HCEC 1CT (cell line): Measurements from ENCODE around the gene COQ8A.
"Not testable (repeated sequence)": the region's sequence is repeated elsewhere in the genome, so short reads cannot be mapped to it uniquely, and the experiment has no call there.

Experiments
- DNase-seq: peaks from one replicate; pipeline ENCODE4 v3.0.0-alpha.2; 2017

The COQ8A gene

DNA sequence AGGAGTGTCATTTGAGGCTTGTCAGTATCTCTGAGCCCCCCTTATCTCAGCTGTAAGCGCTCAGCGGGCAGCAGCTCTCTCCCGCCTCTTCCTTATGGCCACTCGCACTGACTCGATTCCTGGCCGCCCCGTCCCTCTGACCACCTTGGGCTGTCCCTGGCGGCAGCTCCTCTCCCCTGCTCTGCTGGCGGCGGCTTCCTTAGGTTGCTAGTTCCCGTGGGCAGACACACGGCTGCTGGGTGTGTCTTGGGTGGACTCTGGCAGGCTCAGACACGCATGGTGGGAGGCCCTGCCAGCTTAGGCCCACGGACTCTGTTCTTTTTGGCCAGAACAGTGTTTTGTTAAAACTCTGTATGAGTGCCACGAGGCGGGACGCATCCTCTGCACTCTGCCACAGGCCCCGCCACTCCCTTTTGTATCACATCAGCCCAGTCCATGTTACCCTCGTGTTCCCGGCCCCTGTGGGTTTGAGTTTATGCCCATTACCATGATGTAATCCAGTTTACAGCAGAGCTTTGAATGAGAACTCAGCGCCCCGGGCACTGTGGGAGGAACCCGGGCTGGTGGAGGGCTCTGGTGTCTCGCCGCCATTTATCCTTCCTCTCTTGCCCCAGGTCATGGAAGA is 45.9 kb downstream of the COQ8A start:
- no peak for DNase-seq

DNA sequence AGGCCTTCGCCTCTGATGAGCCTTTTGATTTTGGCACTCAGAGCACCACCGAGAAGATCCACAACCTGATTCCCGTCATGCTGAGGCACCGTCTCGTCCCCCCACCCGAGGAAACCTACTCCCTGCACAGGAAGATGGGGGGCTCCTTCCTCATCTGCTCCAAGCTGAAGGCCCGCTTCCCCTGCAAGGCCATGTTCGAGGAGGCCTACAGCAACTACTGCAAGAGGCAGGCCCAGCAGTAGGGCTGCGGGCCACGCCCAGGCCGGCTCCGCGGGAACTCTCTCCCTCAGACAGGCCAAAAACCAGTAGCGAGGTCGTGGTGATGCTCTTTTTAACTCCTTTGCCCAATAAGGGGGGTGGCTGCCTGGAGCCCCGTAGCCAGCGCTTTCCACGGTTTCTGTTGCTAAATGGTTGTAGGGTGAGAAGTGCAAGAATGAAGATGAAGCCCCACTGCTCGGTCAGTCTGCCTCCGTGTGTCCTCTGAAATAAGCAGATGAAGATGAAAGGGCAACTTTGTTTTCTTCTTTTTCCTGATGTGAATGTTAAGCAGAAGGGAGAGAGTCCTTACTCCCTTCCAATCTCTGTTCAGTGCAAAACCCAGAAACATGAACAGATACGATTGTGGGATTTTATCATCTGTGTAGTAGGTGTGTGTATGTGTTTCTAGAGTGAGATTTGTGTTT is 46.5 kb downstream of the COQ8A start:
- DNase-seq = no peak

DNA sequence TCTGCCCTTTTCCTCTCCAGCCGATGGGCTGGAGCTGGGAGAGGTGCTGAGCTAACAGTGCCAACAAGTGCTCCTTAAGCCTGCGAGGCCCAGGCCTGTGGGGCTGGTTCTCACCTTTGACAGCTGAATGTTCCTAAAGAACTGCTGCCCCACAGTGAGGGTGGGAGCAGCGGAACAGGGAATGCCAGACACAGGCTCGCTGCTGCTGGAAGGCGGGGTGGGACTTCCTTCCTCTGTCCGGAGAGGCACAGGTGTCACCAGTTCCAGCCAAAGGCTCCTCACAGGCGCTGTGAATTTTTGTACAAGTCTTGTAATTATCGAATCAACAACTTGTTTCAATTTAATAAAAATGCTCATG is 47.1 kb downstream of the COQ8A start:
- no peak for DNase-seq

DNA sequence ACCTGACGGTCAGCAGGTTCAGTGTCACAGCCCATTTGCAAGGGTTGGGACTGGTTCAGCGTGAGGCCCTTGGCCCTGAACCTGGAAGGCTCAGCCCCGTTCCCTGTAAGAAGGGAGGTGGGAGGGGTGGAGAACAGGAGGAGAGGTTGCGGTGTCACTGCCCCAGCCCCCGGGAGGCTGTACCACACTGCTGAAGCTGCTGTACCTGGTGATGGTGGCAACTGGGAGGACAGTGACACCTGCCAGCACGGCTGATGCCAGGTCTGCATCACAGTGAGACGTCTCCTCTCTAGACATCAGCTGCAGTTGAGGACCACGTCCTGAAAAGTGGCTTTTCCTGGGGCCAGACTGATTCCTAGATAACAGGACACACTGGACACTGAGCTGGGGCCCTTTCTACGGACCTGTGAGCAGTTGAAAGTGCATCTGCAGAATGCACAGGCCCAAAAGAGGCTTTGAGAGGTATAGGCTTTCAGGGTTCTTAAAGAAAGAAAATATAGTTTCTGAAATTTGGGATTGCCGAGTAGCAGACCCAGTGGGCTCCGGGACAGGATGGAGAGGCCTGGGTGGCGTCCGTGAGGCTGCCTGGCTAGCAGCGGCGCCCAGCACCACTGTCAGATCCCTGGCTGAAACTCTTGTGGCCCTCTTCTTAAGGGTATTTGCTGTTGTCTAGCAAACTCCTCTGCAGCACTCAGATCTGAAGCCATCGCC is 47.7 kb downstream of the COQ8A start:
- DNase-seq = no peak

DNA sequence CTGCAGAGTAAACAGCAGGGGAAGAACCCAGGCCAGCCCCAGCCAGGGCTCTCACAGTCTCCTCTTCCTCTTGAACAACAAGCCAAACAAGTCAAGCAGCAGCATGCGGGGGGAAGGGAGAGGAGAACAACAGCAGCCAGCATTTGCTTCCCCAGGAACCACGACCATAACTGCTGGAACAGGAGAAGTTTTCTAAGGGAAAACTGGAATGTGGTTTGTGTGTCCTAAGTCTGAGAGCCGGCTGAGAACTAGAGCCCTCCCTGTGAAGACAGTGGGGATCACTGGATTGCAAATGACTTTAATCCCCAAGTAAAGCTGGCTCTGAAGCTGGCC is 48.2 kb downstream of the COQ8A start:
- no peak for DNase-seq

DNA sequence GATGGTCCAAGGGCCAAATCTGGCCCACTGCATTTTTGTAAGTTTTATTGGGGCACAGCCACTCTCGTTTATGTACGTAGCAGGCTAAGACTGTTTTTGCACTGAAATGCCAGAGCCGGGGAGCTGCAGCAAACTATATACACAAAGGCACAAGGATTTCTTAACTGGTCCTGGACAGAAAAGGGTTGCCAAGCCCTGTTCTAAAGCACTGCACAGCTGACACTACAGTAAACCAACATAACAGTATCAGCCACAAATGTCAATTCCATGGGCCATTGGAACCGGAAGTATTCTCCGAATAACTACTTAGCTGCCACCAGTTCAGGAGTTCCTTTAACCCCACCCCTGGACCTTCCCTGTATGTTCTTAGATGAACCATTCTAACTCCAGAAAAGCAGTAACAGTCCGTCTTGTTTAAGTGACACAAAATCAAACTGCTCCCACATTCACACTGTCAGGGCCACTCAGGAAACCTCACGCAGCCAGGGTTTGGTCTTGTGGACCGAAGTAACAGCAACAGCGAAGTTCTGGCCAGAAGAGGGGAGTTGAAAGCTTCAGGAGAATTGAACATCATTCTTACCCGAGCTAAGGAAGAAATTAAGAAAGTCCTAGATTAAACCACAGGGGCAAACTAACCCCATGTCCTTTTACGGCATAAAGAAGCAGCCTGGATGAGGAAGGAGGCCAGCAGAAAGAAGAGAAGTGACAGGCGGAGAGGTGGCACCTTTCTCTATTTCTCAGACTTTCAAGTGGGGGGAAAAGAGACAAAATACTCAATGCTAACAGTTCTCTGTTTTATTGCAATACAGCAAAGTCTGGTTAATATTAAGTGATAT is 49.2 kb downstream of the COQ8A start:
- DNase-seq = no peak

DNA sequence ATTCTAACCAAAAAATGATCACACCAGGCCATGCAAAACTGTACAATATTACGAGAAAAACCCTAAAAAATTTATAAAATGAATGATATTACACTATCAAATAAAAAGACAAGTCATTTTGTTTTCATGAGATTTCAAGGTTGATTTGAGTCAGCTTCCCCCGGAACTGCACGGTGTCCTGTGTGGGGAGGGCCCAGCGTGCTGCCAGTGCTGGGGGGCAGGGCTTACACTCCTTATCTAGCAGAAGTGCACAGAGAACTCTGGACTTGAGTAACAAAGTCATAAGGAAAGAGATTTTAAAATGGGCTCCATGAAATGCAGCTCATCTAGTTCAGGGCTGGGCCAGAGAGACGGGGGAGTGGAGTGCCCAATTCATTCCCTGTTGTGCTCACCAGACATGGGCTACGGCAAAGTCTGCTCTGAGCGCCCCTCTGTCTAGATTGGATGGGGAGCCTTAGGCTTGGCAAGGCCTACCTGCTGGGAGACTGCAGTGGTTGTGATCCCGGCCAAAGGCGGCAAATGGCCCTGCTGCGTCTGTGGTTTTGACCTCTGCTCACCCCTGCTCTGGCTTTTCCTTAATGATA is 50.1 kb downstream of the COQ8A start:
- DNase-seq = no peak

DNA sequence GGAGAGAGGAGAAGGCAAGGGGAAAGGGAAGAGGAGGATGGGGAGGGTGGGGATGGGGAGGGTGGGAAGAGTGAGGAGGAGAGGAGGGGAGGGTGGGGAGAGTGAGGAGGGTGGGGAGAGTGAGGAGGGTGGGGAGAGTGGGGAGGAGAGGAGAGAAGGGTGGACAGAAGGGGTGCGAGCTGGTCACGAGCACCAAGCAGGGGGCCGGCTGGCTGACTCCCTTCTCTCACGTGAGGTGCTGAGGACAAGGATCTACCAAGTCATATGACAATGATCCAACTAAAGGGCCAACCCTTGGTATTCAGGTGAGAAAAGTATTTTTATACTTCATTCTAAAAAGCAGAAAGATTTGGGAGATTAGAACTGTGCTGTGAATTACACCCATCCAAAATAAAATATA is 51.8 kb downstream of the COQ8A start:
- no peak for DNase-seq

DNA sequence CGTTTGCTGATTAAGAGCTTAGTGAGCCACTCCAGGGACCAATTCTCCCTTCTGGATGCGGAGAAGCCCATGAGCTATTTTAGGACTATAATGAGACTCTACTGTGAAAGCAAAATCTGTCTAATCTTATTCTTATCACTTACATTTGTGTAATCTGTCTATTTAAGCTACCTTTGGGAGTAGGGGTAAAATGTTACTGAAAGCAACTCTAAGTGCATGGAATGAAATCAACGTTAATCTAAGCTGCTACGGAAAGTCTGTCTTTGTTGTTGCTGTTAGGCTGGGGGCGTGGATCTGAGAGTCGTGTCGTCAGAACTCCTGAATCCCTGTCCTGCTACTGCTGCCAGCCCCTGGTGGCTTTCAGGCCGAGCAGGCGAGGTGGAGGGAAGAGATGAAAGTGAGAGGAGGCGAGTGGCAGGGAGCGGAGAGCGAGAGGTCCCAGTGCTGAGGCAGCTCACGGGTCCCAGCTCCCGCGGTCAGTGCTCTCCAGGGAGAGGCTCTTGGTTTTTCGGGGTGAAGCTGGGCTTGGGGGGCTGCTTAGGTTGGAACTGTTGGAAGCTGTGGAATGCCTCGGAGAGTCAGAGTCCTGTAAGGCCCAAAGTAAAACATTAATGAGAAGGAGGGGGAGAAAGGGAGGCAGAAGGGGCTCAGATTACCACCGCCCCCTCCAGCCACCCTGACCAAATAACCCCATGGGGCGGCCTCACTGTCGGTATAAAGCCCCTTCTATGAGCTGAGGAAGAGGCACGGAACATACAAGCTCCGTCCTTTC is 53.9 kb downstream of the COQ8A start:
- DNase-seq = no peak

DNA sequence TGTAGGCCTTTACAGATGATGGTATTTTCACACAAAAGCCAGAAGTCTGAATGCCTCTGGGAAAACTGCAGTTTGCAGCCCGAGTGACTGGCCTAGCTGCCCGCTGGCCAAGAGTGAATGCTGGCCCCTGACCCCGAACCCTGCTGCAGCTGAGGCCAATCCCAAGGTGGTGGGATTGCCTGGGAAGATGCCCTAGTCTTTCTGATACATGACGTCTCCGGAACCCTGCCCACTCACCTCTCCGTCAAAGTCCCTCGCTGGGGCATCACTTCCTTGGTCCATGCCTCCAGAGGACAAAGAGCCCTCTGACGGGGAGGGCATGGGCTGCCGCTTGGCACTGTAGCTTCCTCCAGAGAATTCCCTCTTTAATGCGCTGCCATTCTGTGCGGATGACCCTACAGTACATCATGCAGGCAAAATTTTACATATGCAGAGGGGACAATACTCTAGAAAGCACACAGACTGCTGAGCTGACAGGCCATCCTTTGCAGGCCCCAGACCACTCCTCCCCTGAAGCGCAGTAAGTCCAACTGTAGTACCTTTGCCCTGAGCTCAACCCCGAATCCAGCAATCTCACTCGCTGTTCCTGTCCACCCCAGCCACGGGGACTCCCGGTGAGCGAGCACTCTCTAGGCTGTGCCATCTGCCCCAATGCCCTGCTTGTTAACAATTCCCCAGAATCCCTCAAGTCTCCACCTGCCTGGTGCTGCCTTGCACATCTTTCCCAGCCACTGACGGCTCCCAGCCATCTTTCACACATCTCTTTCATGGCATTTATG is 54.7 kb downstream of the COQ8A start:
- DNase-seq = no peak

DNA sequence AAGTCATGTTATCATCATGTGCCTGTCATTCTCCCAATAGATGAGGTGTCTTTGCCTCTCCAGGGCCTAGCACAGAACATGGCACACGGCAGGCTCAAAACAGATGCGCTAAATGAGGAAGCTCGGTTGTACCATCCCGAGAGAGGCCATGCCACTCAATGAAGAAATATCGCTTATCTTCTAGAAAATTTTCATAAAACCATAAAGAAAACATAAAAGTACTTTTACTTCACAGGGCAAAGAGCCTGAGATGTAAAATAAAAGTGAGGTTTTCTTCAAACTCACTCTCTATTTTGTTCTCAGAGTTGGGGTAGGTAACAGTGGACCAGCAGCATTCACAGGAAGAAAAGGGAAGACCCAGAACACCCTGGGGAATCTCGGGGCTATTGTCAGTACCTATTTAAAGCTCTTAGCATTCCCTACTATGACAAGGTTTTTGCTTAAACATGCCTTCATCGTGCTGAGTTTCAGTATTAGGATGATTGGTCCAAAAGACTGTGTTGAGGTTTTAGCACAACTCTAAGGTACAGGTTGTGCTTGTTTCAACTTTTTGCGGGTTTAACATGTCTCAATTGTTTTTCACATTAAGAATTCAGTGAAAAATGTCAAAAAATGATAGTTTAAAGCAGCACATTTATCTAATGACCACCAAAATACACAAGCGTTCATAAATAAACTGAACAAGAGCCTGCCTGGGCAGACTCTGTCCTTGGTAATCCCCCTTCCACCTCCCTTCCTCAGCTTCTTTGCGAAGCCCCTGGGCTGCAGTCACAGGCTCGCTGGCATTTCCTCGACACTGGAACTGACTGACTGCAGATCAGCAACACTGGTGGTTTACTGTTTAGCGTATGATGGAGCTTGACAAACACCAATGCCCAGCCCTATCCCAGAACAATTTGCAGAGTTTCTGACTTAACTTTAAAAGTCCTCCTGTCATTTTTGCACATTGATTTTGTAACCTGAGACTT is 55.6 kb downstream of the COQ8A start:
- DNase-seq = no peak

DNA sequence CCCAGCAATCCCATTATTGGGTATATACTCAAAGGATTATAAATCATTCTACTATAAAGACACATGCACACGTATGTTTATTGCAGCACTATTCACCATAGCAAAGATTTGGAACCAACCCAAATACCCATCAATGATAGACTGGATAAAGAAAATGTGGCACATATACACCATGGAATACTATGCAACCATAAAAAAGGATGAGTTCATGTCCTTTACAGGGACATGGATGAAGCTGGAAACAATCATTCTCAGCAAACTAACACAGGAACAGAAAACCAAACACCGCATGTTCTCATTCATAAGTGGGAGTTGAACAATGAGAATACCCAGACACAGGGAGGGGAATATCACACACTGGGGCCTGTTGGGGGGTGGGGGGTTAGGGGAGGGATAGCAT is 59.5 kb downstream of the COQ8A start:
- DNase-seq = not testable (repeated sequence)

DNA sequence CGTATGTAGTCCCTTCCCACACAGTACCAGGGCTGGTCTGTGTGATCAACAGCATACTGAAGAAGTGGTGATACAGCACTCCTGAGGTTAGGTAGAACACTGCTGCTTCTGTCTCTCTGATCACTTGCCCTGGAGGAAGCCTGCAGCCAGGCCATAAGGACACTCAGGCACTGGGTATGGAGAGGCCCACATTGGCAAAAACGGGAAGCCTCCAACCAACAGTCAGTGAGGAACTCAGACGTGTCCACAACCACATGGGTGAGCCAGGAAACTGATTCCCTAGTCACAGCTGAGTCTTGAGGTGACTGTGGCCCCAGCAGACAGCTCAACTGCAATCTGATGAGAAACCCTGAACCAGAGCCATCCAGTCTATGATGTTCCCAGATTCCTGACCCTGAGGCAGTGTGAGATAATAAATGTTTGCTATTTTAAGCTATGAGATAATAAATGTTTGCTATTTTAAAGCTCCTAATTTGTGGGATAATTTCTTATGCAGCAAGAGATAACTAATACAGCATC is 62.5 kb downstream of the COQ8A start:
- DNase-seq = no peak

DNA sequence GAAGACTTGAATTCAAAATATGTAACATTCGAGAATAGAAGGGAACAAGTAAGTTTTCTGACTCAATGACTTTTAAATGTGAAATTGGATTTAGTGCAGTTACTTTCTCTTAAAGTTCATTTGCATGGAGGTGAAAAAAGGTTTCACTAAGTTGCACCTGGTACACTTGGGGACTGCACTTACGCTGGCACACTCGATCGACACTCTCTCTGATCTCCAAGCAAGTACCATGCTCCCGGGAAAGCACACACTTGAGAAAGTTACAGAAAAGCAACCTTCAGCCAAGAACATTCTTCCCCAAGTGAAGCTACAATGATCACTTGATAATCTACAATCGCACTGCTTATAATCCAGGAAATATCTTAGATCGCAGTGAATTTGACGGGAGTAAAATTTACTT is 63.1 kb downstream of the COQ8A start:
- no peak for DNase-seq

DNA sequence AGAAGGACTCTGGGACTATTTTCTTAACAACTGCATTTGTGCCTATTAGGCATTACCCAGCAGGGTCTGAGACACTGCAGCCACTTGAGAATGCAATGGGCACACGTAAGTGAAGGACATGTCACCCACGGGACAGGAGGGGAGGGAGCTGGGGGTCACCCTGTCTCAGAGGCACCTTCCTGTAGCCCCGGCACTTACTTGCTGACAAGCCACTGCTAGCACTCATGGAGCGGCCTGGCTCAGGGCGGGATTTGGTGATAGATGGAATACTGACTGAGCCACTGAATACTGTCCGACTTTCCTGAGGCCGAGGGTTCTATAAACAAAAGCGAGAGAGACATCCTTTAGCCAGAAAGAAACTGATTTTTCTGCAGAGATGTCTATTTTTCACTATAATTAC is 64.7 kb downstream of the COQ8A start:
- no peak for DNase-seq

DNA sequence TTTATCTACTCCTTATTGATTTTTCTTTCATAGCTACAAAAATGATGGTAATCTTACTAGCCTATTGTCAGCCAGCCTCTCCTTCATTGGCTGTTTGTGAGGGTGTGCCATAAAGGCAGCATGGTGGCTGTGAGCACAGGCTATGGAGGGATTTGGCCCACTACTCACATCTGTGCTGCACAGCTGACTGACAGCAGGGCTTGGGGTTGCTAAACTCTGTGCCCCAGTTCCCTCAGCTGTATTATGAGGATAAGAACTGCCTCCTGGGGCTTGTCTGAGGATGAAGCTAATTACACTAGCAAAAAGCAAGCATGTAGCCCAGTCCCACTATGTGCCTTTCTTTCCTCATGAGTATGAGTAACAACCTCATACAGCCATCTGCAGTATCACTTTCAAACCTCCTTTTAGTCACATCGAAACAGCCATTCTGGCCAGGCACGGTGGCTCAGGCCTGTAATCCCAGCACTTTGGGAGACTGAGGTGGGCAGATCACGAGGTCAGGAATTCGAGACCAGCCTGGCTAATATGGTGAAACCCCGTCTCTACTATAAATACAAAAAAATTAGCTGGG is 66.2 kb downstream of the COQ8A start:
- DNase-seq = no peak

DNA sequence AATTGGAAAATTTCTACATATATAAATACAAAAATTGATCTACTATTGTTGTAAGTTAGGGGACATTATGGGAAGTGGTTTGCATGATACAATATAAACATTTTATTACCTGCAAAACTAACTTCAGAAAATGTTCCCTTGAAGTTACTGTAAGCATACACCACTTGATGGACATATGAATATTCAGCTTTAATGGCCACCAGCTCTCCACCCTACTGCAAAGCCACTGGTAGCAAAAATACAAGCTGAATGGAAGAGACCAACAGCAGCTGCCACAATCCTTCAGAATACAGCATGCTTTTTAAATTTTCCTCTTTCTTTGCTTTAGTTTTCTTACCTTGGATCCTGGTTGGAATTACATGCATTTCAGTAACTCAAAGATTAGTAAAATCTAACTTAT is 69.8 kb downstream of the COQ8A start:
- no peak for DNase-seq

DNA sequence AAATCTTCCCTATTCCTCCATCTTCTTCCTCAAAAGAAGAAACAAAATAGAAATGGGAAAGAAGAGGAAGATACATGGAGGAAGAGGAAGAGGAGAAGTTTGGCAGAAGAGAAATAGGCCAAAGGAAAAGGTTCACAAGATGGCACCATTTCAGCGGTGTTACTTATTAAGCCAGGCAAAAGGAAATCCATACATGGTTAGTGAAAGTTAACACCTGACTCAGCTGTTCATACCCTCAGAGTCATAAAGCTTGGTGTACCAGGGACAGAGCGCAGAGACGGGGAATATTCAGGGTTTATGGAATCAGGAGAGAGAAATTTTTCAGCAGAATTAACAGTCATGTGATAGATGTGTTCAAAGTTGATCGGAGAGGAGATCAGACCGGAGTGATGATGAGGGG is 70.6 kb downstream of the COQ8A start:
- DNase-seq = no peak

DNA sequence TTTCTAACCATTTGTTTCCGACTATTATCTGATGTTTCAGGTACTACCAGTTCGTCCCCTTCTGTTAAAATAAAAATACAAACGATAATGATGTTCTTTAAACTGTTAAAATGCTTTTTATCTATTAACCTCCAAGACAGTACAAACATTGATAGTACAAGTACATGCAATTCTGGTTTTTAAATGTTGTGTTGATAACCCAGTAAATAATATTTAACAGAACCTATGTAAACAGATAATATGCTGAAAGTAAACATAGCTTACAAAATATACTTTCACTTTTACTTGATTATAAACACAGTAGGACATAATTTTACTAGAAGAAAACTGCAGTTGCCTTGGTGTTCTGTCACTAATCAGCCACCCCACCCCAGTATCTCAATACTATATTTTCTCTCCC is 76.9 kb downstream of the COQ8A start:
- no peak for DNase-seq

DNA sequence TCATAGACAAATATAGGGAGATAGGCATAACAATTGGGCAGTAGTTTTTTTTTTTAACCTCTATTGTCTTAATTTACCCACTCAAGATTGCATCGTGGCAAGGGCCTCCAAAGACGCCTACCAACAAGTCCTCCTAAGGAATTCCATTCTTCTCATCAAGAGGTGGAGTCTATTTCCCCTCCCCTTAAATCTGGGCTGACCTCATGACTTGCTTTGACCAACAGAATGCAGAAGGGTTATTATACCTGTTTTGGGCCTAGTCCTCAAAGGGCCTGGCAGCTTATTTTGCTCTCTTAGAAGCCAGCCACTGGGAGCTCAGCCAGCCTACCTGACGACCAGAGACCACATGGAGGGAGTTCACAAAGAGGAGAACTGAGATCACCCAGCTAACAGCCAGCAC is 92.3 kb downstream of the COQ8A start:
- no peak for DNase-seq
